ENCODE data around the gene PIR. TPM values are rescaled to one million over a fixed set of nuclear protein-coding genes. Genes with fewer than 3 reads are reported as not detected.

PIR gene
- total RNA-seq, 1 donor from 2014 or later: 13.0 TPM

GRCh38 chrX:15416133-15416993 is 76.8 kb downstream of the PIR start:
- H3K27me3 ChIP-seq (ENCODE audit: low read depth): no peaks in the 10 kb centered on the region
- TF ChIP-seq CTCF (IDR thresholded peaks at IDR 0.05; ENCODE audit: borderline replicate concordance): no peak
- no peak overlapping the region for H3K27ac ChIP-seq (replicated peaks)
- DNase-seq: no peak
- H3K4me1 ChIP-seq: no peaks in the 10 kb centered on the region
- H3K4me3 ChIP-seq: no peak overlapping the region
- peaks cover 8% of the 10 kb centered on the region for H3K9me3 ChIP-seq (replicated peaks)
- peaks cover 4% of the 10 kb centered on the region for H3K36me3 ChIP-seq
- intact Hi-C loops (cut with micrococcal nuclease): no loop called here

GRCh38 chrX:15413101-15413500 is 80.0 kb downstream of the PIR start:
- no peak for TF ChIP-seq CTCF (IDR thresholded peaks at IDR 0.05; ENCODE audit: borderline replicate concordance)
- no peak for DNase-seq
- Histone ChIP-seq H3K4me3 (no peak overlapping the region), H3K4me1 (no peaks in the 10 kb centered on the region), H3K36me3 (peaks cover 4% of the 10 kb centered on the region), H3K27ac (replicated peaks) (no peak overlapping the region), H3K27me3 (ENCODE audit: low read depth) (no peaks in the 10 kb centered on the region), H3K9me3 (replicated peaks) (peaks cover 8% of the 10 kb centered on the region)
- intact Hi-C loops (cut with micrococcal nuclease): no loop called here

- H3K27me3 ChIP-seq (ENCODE audit: low read depth): no peaks in the 10 kb centered on the region
- H3K4me3 ChIP-seq: no peak overlapping the region
- DNase-seq: no peak
- H3K36me3 ChIP-seq: peaks cover 4% of the 10 kb centered on the region
- no peak overlapping the region for H3K27ac ChIP-seq (replicated peaks)
- intact Hi-C loops (cut with micrococcal nuclease): no loop called here
- no peaks in the 10 kb centered on the region for H3K9me3 ChIP-seq (replicated peaks)
- no peak for TF ChIP-seq CTCF (IDR thresholded peaks at IDR 0.05; ENCODE audit: borderline replicate concordance)
- H3K4me1 ChIP-seq: peaks cover 7% of the 10 kb centered on the region
Observed at GRCh38 chrX:15410947-15411346, 82.2 kb downstream of the PIR start.

DNA sequence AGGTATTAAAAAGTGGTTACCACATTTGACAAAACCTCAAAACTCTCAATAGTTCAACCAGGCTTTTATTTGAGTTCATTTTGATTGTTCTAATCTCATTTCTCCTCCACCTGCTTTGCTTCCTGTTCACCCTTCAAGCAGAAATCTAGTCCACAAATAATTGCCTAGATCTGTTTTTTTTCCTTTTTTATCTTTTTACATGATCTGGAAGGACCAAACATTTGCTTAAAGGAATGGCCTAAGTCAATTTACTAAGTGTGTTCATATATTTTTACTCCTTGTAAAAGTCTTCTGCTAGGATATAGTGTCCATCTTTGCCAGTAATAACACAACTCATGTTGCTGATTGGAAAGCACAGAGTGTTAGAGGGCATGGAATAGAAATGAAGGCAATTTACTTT is 82.7 kb downstream of the PIR start:
- Histone ChIP-seq H3K4me1 (peaks cover 12% of the 10 kb centered on the region), H3K27me3 (ENCODE audit: low read depth) (no peaks in the 10 kb centered on the region), H3K36me3 (peaks cover 4% of the 10 kb centered on the region), H3K4me3 (no peak overlapping the region), H3K9me3 (replicated peaks) (no peaks in the 10 kb centered on the region), H3K27ac (replicated peaks) (no peak overlapping the region)
- DNase-seq: no peak
- no peak for TF ChIP-seq CTCF (IDR thresholded peaks at IDR 0.05; ENCODE audit: borderline replicate concordance)
- intact Hi-C loops (cut with micrococcal nuclease): no loop called here

GRCh38 chrX:15405846-15406245 is 87.3 kb downstream of the PIR start:
- H3K27me3 ChIP-seq (ENCODE audit: low read depth): no peaks in the 10 kb centered on the region
- H3K4me1 ChIP-seq: peaks cover 39% of the 10 kb centered on the region
- no peak for TF ChIP-seq CTCF (IDR thresholded peaks at IDR 0.05; ENCODE audit: borderline replicate concordance)
- no peak overlapping the region for H3K4me3 ChIP-seq
- peaks cover 4% of the 10 kb centered on the region for H3K36me3 ChIP-seq
- peak; percentile 19 for DNase-seq
- no peaks in the 10 kb centered on the region for H3K9me3 ChIP-seq (replicated peaks)
- H3K27ac ChIP-seq (replicated peaks): peak overlapping the region; percentile 69
- intact Hi-C loops (cut with micrococcal nuclease): no loop called here

Measured in left ventricle myocardium inferior (tissue), 1 donor.